Breast epithelium (tissue), 3 donors: ENCODE measurements around the gene OR6T1.

Experiments
- POLR2A ChIP-seq: fragments of 450-650 bp; IDR thresholded peaks from one replicate; pipeline ENCODE4 v1.6.1; 2016; ENCODE audit warnings: antibody characterized with exemption, mild to moderate bottlenecking, moderate library complexity
- TF ChIP-seq, protein P1 (sequence below), 3 donors: fragments of 450-650 bp; IDR thresholded peaks; one replicate each; pipeline ENCODE4 v1.5.1; 2016 to 2017; ENCODE audit warnings: antibody characterized with exemption in 3 of 3, mild to moderate bottlenecking in 3 of 3, moderate library complexity in 3 of 3

DNA sequence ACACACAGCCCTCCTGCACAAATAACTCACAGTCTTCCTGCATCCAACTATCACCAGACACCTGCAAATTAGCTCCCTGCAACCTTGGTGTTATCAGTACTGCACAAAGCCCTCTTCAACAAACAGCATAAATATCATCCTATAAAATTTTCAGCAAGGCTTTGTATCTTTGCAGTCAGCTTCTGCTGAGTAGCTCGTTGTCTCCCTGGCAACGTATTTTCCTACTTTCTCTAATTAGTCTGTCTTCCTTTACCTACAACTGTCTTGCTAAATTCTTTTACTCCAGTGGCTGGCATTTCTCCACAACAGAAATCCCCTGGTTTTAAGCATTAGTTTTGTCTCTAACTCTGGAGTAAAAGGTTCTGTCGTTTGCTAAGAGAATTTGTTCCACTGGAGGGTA, 37.8 kb downstream of the OR6T1 start:
- no peak for TF ChIP-seq POLR2A
- TF ChIP-seq, protein P1, sequence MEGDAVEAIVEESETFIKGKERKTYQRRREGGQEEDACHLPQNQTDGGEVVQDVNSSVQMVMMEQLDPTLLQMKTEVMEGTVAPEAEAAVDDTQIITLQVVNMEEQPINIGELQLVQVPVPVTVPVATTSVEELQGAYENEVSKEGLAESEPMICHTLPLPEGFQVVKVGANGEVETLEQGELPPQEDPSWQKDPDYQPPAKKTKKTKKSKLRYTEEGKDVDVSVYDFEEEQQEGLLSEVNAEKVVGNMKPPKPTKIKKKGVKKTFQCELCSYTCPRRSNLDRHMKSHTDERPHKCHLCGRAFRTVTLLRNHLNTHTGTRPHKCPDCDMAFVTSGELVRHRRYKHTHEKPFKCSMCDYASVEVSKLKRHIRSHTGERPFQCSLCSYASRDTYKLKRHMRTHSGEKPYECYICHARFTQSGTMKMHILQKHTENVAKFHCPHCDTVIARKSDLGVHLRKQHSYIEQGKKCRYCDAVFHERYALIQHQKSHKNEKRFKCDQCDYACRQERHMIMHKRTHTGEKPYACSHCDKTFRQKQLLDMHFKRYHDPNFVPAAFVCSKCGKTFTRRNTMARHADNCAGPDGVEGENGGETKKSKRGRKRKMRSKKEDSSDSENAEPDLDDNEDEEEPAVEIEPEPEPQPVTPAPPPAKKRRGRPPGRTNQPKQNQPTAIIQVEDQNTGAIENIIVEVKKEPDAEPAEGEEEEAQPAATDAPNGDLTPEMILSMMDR (IDR thresholded peaks at IDR 0.05) = no peak
